Measurements from ENCODE around the gene CD200. TPM values are rescaled to one million over a fixed set of nuclear protein-coding genes. Genes with fewer than 3 reads are reported as not detected.

CD200 gene
- total RNA-seq, 4 donors from 2014 or later = 1.1 to 4.1 (median 3.6) TPM; not detected in 1

DNA sequence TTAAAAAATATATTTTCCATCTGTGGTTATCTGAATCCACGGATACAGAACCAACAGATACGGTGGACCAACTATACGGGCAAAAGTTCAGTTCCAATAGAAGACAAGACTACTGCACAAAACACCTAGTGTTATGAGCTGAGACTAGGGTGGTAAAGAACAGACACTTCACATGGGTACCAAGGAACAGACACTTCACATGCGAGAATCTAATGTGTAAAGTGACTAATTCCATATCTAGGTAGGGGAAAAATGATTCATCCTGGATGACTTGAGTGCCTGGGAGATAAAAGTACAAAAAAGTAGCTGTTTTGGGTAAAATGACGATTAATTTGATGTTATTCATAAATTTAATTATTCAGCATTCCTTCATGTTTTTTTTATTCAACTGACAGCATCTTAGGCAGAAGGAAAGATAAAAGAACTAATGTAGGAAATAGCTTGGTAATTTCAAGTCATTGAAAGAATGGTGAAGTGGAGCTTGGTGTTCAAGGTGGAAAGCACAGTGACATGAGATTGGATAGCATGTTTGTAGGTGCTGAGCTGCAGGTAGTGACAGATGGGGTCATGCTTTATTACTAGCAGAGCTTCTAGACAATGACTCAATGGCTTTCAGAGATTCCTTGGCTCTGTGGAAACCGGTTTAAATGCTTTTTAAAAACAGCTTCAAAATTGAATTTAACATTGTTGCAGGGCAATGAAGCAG lies 5.2 kb downstream of the CD200 start:
- in situ Hi-C loops (cut with MboI; ENCODE audit: low pct_ligation_motif_present in 1 of 4, low pct_unique_long_range_greater_than_20kb in 1 of 4, low sequenced_read_pairs in 3 of 4) (no loop called here), intact Hi-C loops (cut with DNase I; ENCODE audit: low total_unique reads) (no loop called here)
- Histone ChIP-seq H3K4me1 (peaks cover 6 to 16% (median 12%) of the 10 kb centered on the region in 4 donors), H3K9me3 (no peaks in the 10 kb centered on the region), H3K27me3 (no peaks in the 10 kb centered on the region), H3K27ac (no peak overlapping the region), H3K36me3 (no peaks in the 10 kb centered on the region), H3K4me3 (no peak overlapping the region)
- TF ChIP-seq POLR2A (IDR thresholded peaks at IDR 0.05) (no peak), EP300 (IDR thresholded peaks at IDR 0.05; ENCODE audit: low read depth) (no peak), POLR2AphosphoS5 (IDR thresholded peaks at IDR 0.05) (no peak)
- TF ChIP-seq, protein P1, sequence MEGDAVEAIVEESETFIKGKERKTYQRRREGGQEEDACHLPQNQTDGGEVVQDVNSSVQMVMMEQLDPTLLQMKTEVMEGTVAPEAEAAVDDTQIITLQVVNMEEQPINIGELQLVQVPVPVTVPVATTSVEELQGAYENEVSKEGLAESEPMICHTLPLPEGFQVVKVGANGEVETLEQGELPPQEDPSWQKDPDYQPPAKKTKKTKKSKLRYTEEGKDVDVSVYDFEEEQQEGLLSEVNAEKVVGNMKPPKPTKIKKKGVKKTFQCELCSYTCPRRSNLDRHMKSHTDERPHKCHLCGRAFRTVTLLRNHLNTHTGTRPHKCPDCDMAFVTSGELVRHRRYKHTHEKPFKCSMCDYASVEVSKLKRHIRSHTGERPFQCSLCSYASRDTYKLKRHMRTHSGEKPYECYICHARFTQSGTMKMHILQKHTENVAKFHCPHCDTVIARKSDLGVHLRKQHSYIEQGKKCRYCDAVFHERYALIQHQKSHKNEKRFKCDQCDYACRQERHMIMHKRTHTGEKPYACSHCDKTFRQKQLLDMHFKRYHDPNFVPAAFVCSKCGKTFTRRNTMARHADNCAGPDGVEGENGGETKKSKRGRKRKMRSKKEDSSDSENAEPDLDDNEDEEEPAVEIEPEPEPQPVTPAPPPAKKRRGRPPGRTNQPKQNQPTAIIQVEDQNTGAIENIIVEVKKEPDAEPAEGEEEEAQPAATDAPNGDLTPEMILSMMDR (IDR thresholded peaks at IDR 0.05) = no peak
- WGBS, 2 donors (ENCODE audit: low coverage in 1 of 2) = 75 to 79% methylated on average over 6 of the region's 6 CpGs
- DNase-seq = no peak

DNA sequence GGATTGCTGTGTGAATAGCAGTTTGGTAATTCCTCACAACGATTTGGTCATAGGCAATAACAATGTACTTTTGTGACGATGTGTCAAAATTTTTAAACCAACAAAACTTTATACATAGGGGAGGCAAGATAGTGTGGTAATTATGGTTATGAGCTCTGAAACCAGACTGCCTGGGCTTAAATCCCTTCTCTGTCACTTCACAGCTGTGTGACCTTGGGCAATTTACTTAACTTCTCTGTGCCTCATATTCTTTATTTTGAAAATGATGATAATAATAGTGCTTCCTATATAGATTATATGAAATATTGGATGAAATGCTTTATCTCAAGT lies 5.7 kb downstream of the CD200 start:
- Histone ChIP-seq H3K4me1 (peaks cover 6 to 16% (median 12%) of the 10 kb centered on the region in 4 donors), H3K36me3 (no peaks in the 10 kb centered on the region), H3K9me3 (peaks cover 0 to 3% of the 10 kb centered on the region in 2 donors), H3K4me3 (no peak overlapping the region), H3K27ac (no peak overlapping the region), H3K27me3 (no peaks in the 10 kb centered on the region)
- intact Hi-C loops (cut with DNase I; ENCODE audit: low total_unique reads) (no loop called here), in situ Hi-C loops (cut with MboI; ENCODE audit: low pct_ligation_motif_present in 1 of 4, low pct_unique_long_range_greater_than_20kb in 1 of 4, low sequenced_read_pairs in 3 of 4) (no loop called here)
- 62 to 71% methylated on average over 2 of the region's 2 CpGs for WGBS, 2 donors (ENCODE audit: low coverage in 1 of 2)
- DNase-seq = no peak
- TF ChIP-seq POLR2A (IDR thresholded peaks at IDR 0.05) (no peak), POLR2AphosphoS5 (IDR thresholded peaks at IDR 0.05) (no peak), EP300 (IDR thresholded peaks at IDR 0.05; ENCODE audit: low read depth) (no peak)
- TF ChIP-seq, protein P1 (IDR thresholded peaks at IDR 0.05) = no peak

DNA sequence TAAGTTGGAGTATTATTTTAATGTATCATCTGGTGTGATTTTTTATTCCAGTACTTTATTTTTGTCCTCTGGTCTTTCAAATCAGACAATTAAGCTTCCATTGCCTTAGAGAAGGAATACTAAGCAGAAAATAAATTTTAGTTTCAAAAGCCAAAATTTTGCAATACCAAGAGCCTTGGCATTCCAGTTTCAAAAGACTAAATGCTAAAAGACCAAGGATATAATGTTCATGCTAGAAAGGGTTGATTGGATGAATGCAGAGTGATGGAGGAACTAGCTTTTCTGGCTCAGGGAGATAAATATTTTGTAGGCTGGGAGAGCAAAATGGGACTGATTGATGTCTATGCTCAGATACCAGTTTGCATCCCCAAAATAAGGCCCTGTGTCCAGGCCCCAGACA lies 6.2 kb downstream of the CD200 start:
- H3K27me3 ChIP-seq = no peaks in the 10 kb centered on the region
- TF ChIP-seq EP300 (IDR thresholded peaks at IDR 0.05; ENCODE audit: low read depth) (no peak), POLR2A (IDR thresholded peaks at IDR 0.05) (no peak), POLR2AphosphoS5 (IDR thresholded peaks at IDR 0.05) (no peak)
- TF ChIP-seq, protein P1 (IDR thresholded peaks at IDR 0.05) = no peak
- DNase-seq = no peak
- peaks cover 4 to 17% (median 11%) of the 10 kb centered on the region in 4 donors for H3K4me1 ChIP-seq
- no peak overlapping the region for H3K27ac ChIP-seq
- peaks cover 0 to 3% of the 10 kb centered on the region in 2 donors for H3K9me3 ChIP-seq
- intact Hi-C loops (cut with DNase I; ENCODE audit: low total_unique reads) (no loop called here), in situ Hi-C loops (cut with MboI; ENCODE audit: low pct_ligation_motif_present in 1 of 4, low pct_unique_long_range_greater_than_20kb in 1 of 4, low sequenced_read_pairs in 3 of 4) (no loop called here)
- H3K36me3 ChIP-seq = no peaks in the 10 kb centered on the region
- H3K4me3 ChIP-seq = no peak overlapping the region

DNA sequence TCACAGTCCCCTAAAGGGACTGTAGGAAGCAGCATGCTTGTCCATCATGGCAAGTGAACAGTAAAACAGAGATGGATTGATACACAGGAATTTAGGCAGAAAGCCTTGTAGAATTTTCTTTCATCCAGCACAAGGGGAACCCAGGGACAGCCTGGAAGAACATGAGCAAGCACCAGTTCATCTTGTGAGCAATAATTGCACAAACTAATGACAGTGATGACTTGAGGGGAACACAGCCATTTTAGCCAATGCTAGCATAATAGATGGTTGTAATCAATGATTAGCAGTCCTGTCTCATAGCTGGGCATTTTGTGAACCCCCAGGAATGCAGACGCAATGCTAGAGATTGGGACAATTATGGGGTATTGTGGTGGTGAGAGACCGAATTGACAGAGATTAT lies 6.7 kb downstream of the CD200 start:
- Histone ChIP-seq H3K36me3 (no peaks in the 10 kb centered on the region), H3K27ac (no peak overlapping the region), H3K4me3 (no peak overlapping the region), H3K27me3 (no peaks in the 10 kb centered on the region), H3K9me3 (peaks cover 0 to 3% of the 10 kb centered on the region in 2 donors), H3K4me1 (peaks cover 0 to 16% (median 8%) of the 10 kb centered on the region in 4 donors)
- DNase-seq = no peak
- TF ChIP-seq POLR2AphosphoS5 (IDR thresholded peaks at IDR 0.05) (no peak), EP300 (IDR thresholded peaks at IDR 0.05; ENCODE audit: low read depth) (no peak), POLR2A (IDR thresholded peaks at IDR 0.05) (no peak)
- TF ChIP-seq, protein P1 (IDR thresholded peaks at IDR 0.05) = no peak
- intact Hi-C loops (cut with DNase I; ENCODE audit: low total_unique reads) (no loop called here), in situ Hi-C loops (cut with MboI; ENCODE audit: low pct_ligation_motif_present in 1 of 4, low pct_unique_long_range_greater_than_20kb in 1 of 4, low sequenced_read_pairs in 3 of 4) (no loop called here)
- 94 to 96% methylated on average over 2 of the region's 2 CpGs for WGBS, 2 donors (ENCODE audit: low coverage in 1 of 2)

All from transverse colon (tissue), 4 donors.